CD4-positive, alpha-beta T cell (primary cell): ENCODE results near the gene PYGL. TPM values are rescaled to one million over a fixed set of nuclear protein-coding genes. Genes with fewer than 3 reads are reported as not detected.

Experiments
- ATAC-seq: fragments of 200-7000 bp; cut with Tn5 transposase; one replicate; pipeline ENCODE4 v1.10.0; 2022; ENCODE audit warnings: mild to moderate bottlenecking; ENCODE audit not compliant: poor library complexity
- CTCF ChIA-PET: fragments of 350-600 bp; sonication (Branson Sonifier 250); formaldehyde crosslinking; loops from one replicate; lab custom pipeline; 2021; ENCODE audit warnings: antibody characterized with exemption, inconsistent platforms; lab: Charles Lee
- POLR2A ChIA-PET: fragments of 350-600 bp; sonication (Branson Sonifier 250); formaldehyde crosslinking; loops from one replicate; lab custom pipeline; 2021; ENCODE audit warnings: antibody characterized with exemption, inconsistent platforms; lab: Charles Lee
- DNase-seq, 14 experiments: peaks; one replicate each; pipeline ENCODE4 v3.0.0-alpha.2; 2013 to 2020; ENCODE audit warnings: mixed read lengths in 2 of 14
- H3K27ac ChIP-seq, 2 donors: one replicate each; pipeline versions ENCODE4 v1.5.1 to v1.7.0; 2013; ENCODE audit warnings: low read length in 2 of 2, low read depth in 1 of 2, mild to moderate bottlenecking in 1 of 2
- H3K27me3 ChIP-seq, 2 experiments: 1 replicate in 1 of 2; 2 replicates in 1 of 2; pipeline versions ENCODE4 v1.6.1 to v1.7.0; 2013; ENCODE audit warnings: low read length in 2 of 2, control low read depth in 1 of 2, mild to moderate bottlenecking in 1 of 2, moderate library complexity in 1 of 2; ENCODE audit not compliant: insufficient read depth in 2 of 2, control insufficient read depth in 1 of 2
- H3K36me3 ChIP-seq: one replicate; pipeline ENCODE4 v1.6.1; 2013; ENCODE audit warnings: low read length, control low read depth; ENCODE audit not compliant: insufficient read depth
- H3K4me1 ChIP-seq: one replicate; pipeline ENCODE4 v1.6.1; 2013; ENCODE audit warnings: low read length, control low read depth; ENCODE audit not compliant: insufficient read depth
- H3K4me3 ChIP-seq: one replicate; pipeline ENCODE4 v1.5.1; 2013; ENCODE audit warnings: mild to moderate bottlenecking, low read length, moderate library complexity
- H3K9me3 ChIP-seq, 2 experiments: 1 replicate in 1 of 2; 2 replicates in 1 of 2; pipeline versions ENCODE4 v1.6.1 to v1.7.0; 2013; ENCODE audit warnings: low read length in 2 of 2, mild to moderate bottlenecking in 2 of 2, control low read depth in 1 of 2, moderate library complexity in 1 of 2; ENCODE audit not compliant: control insufficient read depth in 1 of 2, insufficient read depth in 1 of 2
- H3K27ac Mint-ChIP-seq: one replicate; pipeline ENCODE4 v1.8.0; 2020; ENCODE audit warnings: mixed read lengths
- H3K27me3 Mint-ChIP-seq: one replicate; pipeline ENCODE4 v1.8.0; 2021; ENCODE audit warnings: mixed read lengths
- H3K36me3 Mint-ChIP-seq: one replicate; pipeline ENCODE4 v1.8.0; 2021; ENCODE audit warnings: low read depth, mixed read lengths
- H3K4me1 Mint-ChIP-seq: one replicate; pipeline ENCODE4 v1.8.0; 2021; ENCODE audit warnings: low read depth, mixed read lengths
- H3K4me3 Mint-ChIP-seq: one replicate; pipeline ENCODE4 v1.8.0; 2020; ENCODE audit warnings: mild to moderate bottlenecking, mixed read lengths
- H3K9me3 Mint-ChIP-seq: one replicate; pipeline ENCODE4 v1.8.0; 2020; ENCODE audit warnings: mixed read lengths
- intact Hi-C, 2 experiments: fragments of 100-400 bp; cut with DNase I in 1 of 2; cut with micrococcal nuclease in 1 of 2; formaldehyde crosslinking; loops; one replicate each; pipeline versions ENCODE4 v1.15.1 to v1.9.0; 2023 to 2025; cut with DNase I, micrococcal nuclease
- total RNA-seq, 174 experiments: library from RNA in 2 of 174; stranded (reverse) in 2 of 174; gene quantifications; one replicate each; pipeline ENCODE4 v1.2.3 and lab custom pipeline; 2021 to 2026
- TF ChIP-seq, protein P1 (sequence below): fragments of 200-600 bp; IDR thresholded peaks from one replicate; pipeline ENCODE4 v1.8.0; 2022; ENCODE audit warnings: antibody characterized with exemption, mild to moderate bottlenecking

PYGL gene
- total RNA-seq, 2 experiments from 2014 or later = 0.59 to 0.69 TPM

DNA sequence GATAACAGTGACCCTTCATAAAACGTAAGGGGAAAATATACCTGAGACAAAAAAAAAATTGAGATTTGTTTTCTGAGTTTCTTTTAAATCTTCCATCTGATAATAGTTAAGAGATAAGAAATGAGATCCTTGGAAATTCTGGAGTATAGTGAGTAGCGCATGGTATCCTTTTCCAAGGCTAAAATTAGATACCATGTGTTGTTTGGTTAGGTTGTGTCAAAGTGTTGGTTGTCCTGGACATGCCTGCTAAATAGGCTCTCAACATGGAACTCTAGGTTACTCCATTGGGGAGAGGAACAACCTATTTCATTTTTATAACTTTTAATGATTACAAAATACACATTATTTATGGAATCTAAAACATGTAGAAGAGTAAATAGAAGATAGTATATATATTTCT, 14.8 kb downstream of the PYGL start:
- intact Hi-C loops = no loop called here
- no peak overlapping the region for H3K4me3 ChIP-seq
- H3K27me3 Mint-ChIP-seq = peaks cover 6% of the 10 kb centered on the region
- TF ChIP-seq, protein P1, sequence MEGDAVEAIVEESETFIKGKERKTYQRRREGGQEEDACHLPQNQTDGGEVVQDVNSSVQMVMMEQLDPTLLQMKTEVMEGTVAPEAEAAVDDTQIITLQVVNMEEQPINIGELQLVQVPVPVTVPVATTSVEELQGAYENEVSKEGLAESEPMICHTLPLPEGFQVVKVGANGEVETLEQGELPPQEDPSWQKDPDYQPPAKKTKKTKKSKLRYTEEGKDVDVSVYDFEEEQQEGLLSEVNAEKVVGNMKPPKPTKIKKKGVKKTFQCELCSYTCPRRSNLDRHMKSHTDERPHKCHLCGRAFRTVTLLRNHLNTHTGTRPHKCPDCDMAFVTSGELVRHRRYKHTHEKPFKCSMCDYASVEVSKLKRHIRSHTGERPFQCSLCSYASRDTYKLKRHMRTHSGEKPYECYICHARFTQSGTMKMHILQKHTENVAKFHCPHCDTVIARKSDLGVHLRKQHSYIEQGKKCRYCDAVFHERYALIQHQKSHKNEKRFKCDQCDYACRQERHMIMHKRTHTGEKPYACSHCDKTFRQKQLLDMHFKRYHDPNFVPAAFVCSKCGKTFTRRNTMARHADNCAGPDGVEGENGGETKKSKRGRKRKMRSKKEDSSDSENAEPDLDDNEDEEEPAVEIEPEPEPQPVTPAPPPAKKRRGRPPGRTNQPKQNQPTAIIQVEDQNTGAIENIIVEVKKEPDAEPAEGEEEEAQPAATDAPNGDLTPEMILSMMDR = no peak
- H3K36me3 ChIP-seq = no peaks in the 10 kb centered on the region
- H3K9me3 Mint-ChIP-seq = no peaks in the 10 kb centered on the region
- no peaks in the 10 kb centered on the region for H3K4me1 Mint-ChIP-seq
- ChIA-PET CTCF (no interaction called here), POLR2A (no interaction called here)
- H3K4me1 ChIP-seq = no peaks in the 10 kb centered on the region
- H3K9me3 ChIP-seq = no peaks in the 10 kb centered on the region
- peaks cover 0 to 5% of the 10 kb centered on the region in 2 experiments for H3K27me3 ChIP-seq
- DNase-seq (no peak), ATAC-seq (no peak)
- no peak overlapping the region for H3K27ac ChIP-seq
- no peak overlapping the region for H3K4me3 Mint-ChIP-seq
- no peak overlapping the region for H3K27ac Mint-ChIP-seq
- H3K36me3 Mint-ChIP-seq = no peaks in the 10 kb centered on the region

DNA sequence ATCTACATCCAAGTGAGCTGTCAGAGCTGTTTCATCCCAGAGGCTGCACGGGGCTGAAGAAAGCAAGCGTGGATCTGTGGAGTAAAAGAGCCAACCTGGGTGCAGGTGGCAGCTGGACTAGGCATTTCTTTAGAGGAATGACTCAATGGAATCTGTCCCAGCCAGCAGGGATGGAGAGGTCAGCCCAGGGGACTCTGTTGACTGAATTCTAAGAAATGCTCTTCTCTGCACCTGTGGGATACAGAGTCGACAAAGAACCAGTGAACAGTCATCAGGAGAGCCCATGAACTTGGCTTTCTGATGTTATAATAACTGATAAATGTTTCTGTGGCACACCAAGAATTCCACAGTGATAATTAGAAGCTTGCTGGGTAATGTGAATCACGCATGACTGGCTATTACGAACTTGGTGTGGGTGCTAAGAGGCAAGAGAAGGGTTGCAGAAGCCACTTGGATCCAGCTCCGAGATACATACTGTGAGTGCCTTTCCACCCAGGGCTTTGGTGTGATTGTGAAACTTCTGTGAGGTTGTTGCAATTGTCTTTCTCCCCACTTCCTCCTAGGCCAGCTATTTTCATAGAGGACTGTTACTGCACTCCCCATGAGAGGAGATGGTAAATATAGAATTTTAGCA, 16.2 kb downstream of the PYGL start:
- Histone ChIP-seq H3K27ac (no peak overlapping the region), H3K4me3 (no peak overlapping the region), H3K36me3 (no peaks in the 10 kb centered on the region), H3K4me1 (no peaks in the 10 kb centered on the region), H3K9me3 (no peaks in the 10 kb centered on the region), H3K27me3 (no peaks in the 10 kb centered on the region)
- ChIA-PET CTCF (interaction anchor here (0.7 kb wide), 1 partner anchor 854 kb away, joined by 3 read pairs; no protein-coding TSS in a partner anchor), POLR2A (no interaction called here)
- intact Hi-C loops = no loop called here
- DNase-seq (peak in 3 of 14 experiments; percentile 15 to 47 (median 45)), ATAC-seq (no peak)
- Mint-ChIP-seq H3K27ac (no peak overlapping the region), H3K36me3 (no peaks in the 10 kb centered on the region), H3K4me3 (no peak overlapping the region), H3K27me3 (peaks cover 4% of the 10 kb centered on the region), H3K9me3 (no peaks in the 10 kb centered on the region), H3K4me1 (no peaks in the 10 kb centered on the region)
- TF ChIP-seq, protein P1 = no peak

DNA sequence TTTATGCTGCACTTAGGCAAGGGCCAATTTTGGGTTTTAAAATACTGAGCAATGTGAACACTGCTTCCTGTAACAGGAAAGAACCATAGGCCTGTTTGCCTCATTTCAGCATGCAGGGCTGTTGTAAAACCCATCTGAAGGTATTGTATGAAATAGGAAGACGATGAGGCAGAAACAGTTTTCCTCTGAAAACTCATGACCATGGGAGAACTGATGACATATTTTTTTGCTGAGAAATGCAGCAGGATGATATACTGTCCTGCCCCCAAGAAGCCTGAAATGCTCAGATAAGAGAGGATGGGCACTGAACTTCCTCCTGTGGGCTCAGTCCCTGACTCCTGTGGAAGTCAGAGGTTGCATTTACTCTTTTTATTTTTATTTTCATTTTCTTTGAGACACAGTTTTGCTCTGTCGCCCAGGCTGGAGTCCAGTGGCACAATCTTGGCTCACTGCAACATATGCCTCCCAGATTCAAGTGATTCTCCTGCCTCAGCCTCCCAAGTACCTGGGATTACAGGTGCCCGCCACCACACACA, 17.4 kb downstream of the PYGL start:
- DNase-seq (no peak), ATAC-seq (no peak)
- Mint-ChIP-seq H3K36me3 (no peaks in the 10 kb centered on the region), H3K27ac (no peak overlapping the region), H3K27me3 (no peaks in the 10 kb centered on the region), H3K4me3 (no peak overlapping the region), H3K4me1 (no peaks in the 10 kb centered on the region), H3K9me3 (no peaks in the 10 kb centered on the region)
- Histone ChIP-seq H3K27ac (no peak overlapping the region), H3K27me3 (peaks cover 0 to 3% of the 10 kb centered on the region in 2 experiments), H3K9me3 (no peaks in the 10 kb centered on the region), H3K4me3 (no peak overlapping the region), H3K36me3 (no peaks in the 10 kb centered on the region), H3K4me1 (no peaks in the 10 kb centered on the region)
- ChIA-PET POLR2A (no interaction called here), CTCF (no interaction called here)
- intact Hi-C loops = no loop called here
- TF ChIP-seq, protein P1 = no peak
